ENCODE results near the gene TSC22D2. TPM values are rescaled to one million over a fixed set of nuclear protein-coding genes. Genes with fewer than 3 reads are reported as not detected.
"Not testable (repeated sequence)": the region's sequence is repeated elsewhere in the genome, so short reads cannot be mapped to it uniquely, and the experiment has no call there.

The TSC22D2 gene
- total RNA-seq, 1 donor from 2014 or later, result 5.8 TPM

GRCh38 chr3:150483226-150483625 is 75.1 kb downstream of the TSC22D2 start:
- DNase-seq (ENCODE audit: low read depth in 2 of 2), result no peak

DNA sequence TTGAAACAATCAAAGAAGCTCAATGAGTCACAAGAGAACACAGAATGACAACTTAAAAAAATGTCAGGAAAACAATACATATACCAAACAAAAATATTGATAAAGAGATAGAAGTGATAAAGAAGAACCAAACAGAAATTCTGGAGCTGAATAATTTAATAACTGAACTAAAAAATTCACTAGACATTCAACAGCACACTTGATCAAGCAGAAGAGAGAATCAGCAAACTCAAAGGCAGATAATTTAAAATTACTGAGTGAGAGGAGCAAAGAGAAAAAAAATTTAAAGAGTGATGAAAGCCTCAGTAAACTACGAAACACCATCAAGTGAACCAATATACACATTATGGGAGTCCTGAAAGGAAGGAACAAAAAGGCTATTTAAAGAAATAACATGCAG is 76.3 kb downstream of the TSC22D2 start:
- DNase-seq (ENCODE audit: low read depth in 2 of 2), result no peak

- DNase-seq (ENCODE audit: low read depth in 2 of 2), result no peak
Observed at GRCh38 chr3:150488867-150489266, 80.8 kb downstream of the TSC22D2 start.

DNA sequence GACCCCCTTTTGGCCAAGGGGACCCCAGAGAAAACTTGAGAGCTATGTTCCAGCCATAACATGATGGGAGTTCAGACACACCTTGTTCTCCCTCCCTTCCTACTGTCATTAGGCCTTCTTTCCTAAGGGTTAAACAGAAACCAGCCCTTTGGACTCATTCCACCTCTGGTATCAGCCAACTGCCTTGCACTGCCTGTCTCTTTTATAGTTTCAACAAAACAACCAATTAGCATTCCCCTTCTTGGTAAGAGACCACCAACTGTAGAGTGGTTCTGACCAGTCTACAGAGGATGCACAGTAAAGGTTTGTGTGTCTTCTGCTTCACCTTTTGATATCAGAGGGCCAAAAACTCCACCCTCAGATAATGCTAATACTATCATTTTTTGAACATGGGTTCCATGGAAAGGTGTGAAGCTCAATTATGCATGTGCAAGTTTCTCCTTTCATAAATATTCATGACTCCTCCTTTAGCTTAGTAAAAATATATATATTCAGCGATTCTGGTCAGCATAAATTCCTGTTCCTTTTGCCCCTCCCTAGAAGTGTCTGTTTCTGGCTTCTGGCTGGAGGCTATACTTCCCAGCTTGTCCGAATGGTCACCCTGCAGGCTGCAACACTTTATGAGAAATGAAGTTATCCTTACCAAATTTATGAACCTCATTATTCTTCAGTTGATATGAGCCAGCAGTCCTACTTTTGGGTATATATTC is 82.3 kb downstream of the TSC22D2 start:
- no peak for DNase-seq (ENCODE audit: low read depth in 2 of 2)

DNA sequence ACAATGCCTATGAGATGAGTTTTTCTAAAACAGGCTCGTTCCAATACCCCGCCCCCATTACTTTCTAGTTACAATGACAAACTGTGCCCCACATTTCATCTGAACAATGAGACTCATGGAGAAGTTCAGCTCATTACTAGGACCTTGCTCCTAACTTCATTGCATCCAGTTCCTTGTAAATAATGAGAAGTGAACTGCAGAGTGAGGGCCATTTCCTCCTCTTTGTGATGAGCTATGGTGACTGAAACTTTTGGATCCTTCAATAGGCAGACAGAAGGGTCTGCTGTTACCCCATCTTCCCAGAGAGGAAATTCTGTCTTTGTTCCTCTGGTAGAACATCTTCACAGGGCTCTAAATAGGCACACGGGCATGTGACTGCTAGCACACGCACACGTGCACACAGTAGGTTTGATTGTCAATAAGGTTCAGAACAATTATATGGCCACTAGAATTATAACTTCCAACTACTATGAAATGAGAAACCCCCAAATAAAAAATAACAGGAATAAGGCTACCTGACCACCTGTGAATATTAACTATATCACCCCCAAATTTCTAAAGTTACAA is 86.4 kb downstream of the TSC22D2 start:
- no peak for DNase-seq (ENCODE audit: low read depth in 2 of 2)

- DNase-seq (ENCODE audit: low read depth in 2 of 2), result no peak
Observed at GRCh38 chr3:150495149-150495548, 87.1 kb downstream of the TSC22D2 start.

DNA sequence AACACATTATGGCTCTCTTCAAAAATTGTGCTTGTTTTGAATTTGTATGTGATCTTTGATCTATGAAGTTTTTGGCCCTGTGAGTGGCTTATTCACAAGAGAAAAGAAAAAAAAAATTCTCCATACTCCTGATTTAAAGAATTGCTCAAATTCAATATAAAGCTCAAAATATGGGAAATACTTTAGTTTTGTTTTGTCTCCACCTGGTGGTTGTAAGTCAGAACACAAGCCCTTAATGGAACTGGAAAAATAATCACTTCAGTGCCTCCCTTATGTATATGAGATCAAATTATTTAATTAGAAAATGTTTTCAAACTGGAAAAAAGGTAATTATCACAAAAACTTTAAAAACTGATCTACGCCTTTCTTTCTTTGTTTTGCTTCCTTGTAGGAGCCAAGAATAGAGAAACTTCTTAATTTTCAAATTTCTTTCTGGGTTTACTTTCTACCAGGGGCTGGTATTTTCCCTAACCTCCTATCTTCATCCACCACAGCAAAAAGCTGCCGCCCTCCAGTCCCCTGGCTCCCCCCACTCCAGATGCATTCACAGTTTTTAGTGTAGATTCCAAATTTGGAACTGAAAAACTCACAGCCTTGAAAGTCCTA is 87.6 kb downstream of the TSC22D2 start:
- DNase-seq (ENCODE audit: low read depth in 2 of 2), result peak; percentile 59 to 72

DNA sequence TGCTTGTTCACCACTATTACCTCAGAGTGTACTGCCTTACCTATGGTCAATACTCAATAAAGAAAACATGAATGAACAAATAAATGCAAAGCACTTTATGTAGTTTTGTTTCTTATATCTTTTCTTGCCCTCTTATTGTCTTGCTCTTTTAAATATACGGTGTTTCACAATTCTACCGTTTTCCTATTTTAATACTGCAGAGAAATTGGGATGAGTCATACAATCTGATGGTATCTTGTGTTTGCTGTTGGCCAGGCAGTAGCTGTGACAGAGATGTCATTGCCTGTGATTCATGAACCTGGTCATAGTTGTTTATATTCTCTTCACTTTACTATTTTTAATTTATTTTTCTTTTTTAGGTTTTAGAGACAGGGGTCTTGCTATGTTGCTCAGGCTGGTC is 89.9 kb downstream of the TSC22D2 start:
- peak; percentile 73 to 75 for DNase-seq (ENCODE audit: low read depth in 2 of 2)

- not testable (repeated sequence) for DNase-seq (ENCODE audit: low read depth in 2 of 2)
Observed at GRCh38 chr3:150500960-150501359, 92.9 kb downstream of the TSC22D2 start.

GRCh38 chr3:150503402-150504099 is 95.5 kb downstream of the TSC22D2 start:
- DNase-seq (ENCODE audit: low read depth in 2 of 2), result no peak

DNA sequence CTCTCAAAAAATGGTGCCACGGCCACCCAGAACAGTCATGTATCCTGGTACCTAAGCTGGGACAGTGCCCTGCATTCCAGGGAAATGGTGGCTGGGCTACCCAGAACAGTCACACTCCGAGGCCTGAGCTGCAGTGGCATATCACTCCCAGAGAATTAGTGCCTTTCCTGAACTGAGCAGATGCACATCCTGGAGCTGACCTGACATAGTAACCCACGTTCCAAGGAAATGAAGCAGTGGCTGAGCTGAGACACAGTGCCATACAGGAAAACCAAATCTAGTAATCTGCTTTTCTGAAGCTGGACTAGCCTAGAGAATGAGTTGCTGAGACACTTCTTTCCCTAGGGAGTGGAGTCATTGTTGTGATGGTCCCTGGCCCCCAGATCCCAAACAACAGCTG is 96.4 kb downstream of the TSC22D2 start:
- peak in 1 of 2 donors; percentile 77 for DNase-seq (ENCODE audit: low read depth in 2 of 2)

DNA sequence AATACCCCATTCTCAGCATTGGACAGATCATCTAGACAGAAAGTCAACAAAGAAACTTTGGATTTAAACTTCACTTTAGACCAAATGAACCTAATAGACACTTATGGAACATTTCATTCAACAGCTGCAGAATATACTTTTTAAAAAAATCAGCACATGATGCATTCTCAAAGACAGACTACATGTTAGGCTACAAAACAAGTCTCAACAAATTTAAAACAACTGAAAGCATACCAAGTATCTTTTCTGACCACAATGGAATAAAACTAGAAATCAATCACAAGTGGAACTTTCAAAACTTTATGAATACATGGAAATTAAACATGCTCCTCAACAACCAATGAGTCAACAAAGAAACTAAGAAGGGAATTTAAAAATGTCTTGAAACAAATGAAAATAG is 100.3 kb downstream of the TSC22D2 start:
- no peak for DNase-seq (ENCODE audit: low read depth in 2 of 2)

GRCh38 chr3:150509780-150510179 is 101.7 kb downstream of the TSC22D2 start:
- no peak for DNase-seq (ENCODE audit: low read depth in 2 of 2)

- DNase-seq (ENCODE audit: low read depth in 2 of 2), result no peak
Observed at GRCh38 chr3:150511122-150511821, 103.2 kb downstream of the TSC22D2 start.

GRCh38 chr3:150515210-150515609 is 107.1 kb downstream of the TSC22D2 start:
- DNase-seq (ENCODE audit: low read depth in 2 of 2), result no peak

Other genes starting within 250 kb of the TSC22D2 start
- 82.4 and 134 TPM in 2 replicates for gene SERP1, start 138.2 kb downstream of the TSC22D2 start, total RNA-seq
- gene EIF2A, start 138.5 kb downstream of the TSC22D2 start, total RNA-seq, result 117 and 221 TPM in 2 replicates
- gene SELENOT, start 195.0 kb downstream of the TSC22D2 start, total RNA-seq, result 44.9 and 88.7 TPM in 2 replicates

All from lung microvascular endothelial cell (primary cell).